T-helper 9 cell (primary cell): ENCODE measurements around the gene RETREG2.
"Not testable (repeated sequence)": the region's sequence is repeated elsewhere in the genome, so short reads cannot be mapped to it uniquely, and the experiment has no call there.

Experiments used
- DNase-seq: peaks from one replicate; pipeline ENCODE4 v3.0.0-alpha.2; 2020

RETREG2 gene

DNA sequence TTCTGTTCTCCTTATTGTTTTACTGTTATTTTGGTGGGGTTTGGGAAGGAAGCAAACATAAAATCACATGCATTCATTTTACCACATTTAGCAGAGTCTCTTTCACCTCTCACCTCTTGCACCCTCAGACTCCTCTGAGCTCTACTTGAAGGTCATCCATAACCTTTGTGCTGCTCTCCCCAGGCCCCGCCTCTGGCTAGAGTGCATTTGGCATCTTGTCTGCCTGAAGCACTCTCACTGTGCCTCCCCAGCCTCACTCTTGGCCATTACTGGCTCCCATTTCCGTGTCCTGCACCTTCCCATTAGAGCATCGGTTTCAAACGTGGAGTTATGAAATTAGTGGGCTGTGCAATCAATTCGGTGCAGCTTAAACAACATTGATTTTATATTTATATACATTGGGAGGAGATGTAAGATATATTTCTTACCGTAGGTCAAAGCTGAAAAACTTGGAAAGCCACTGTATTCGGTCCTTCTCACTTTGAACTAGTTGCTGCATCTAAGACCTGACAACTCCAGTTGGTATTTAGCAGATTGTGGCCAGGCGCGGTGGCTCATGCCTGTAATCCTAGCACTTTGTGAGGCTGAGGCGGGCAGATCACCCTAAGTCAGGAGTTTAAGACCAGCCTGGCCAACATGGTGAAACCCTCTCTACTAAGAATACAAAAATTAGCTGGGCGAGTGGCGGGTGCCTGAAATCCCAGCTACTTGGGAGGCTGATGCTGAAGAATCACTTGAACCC, 21.6 kb downstream of the RETREG2 start:
- no peak for DNase-seq

DNA sequence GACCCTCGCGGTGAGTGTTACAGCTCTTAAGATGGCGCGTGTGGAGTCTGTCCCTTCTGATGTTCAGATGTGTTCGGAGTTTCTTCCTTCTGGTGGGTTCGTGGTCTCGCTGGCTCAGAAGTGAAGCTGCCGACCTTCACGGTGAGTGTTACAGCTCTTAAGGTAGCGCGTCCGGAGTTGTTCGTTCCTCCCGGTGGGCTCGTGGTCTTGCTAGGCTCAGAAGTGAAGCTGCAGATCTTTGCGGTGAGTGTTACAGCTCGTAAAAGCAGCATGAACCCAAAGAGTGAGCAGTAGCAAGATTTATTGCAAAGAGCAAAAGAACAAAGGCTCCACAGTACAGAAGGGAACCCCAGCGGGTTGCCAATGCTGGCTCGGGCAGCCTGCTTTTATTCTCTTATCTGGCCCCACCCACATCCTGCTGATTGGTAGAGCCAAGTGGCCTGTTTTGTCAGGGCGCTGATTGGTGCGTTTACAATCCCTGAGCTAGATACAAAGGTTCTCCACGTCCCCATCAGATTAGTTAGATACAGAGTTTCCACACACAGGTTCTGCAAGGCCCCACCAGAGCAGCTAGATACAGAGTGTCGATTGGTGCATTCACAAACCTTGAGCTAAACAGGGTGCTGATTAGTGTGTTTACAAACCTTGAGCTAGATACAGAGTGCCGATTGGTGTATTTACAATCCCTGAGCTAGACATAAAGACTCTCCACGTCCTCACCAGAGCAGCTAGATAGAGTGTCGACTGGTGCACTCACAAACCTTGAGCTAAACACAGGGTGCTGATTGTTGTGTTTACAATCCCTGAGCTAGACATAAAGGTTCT, 22.6 kb downstream of the RETREG2 start:
- DNase-seq = not testable (repeated sequence)

DNA sequence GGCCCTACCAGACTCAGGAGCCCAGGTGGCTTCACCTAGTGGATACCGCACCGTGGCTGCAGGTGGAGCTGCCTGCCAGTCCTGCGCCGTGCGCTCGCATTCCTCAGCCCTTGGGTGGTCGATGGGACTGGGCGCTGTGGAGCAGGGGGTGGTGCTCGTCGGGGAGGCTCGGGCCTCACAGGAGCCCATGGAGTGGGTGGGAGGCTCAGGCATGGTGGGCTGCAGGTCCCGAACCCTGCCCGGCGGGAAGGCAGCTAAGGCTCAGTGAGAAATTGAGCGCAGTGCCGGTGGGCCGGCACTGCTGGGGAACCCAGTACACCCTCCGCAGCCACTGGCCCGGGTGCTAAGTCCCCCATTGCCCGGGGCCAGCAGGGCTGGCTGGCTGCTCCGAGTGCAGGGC, 23.3 kb downstream of the RETREG2 start:
- DNase-seq = not testable (repeated sequence)

DNA sequence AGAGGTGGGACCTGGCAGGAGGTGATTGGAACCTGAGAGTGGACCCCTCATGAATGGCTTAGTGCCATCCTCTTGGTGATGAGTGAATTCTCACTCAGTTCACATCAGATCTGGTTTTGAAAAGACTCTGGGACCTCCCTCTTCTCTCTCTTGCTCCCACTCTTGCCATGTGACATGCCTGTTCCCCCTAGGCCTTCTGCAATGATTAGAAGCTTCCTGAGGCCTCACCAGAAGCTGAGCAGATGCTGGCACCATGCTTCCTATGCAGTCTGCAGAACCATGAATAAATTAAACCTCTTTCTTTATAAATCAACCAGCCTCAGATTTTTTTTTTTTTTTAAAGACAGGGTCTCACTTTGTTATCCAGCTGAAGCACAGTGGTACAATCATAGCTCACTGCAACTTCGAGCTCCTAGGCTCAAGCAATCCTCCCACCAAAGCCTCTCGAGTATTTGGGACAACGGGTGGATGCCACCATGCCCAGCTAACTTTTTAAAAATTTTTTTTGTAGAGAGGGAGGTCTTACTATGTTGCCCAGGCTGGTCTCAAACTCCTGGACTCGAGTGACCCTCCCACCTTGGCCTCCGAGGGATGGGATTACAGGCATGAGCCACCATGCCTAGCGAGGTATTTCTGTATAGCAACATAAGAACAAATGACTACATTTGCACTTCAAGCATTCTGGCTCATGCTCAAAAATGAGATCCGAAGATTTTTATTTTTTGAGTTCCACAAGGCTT, 26.5 kb downstream of the RETREG2 start:
- DNase-seq = no peak

DNA sequence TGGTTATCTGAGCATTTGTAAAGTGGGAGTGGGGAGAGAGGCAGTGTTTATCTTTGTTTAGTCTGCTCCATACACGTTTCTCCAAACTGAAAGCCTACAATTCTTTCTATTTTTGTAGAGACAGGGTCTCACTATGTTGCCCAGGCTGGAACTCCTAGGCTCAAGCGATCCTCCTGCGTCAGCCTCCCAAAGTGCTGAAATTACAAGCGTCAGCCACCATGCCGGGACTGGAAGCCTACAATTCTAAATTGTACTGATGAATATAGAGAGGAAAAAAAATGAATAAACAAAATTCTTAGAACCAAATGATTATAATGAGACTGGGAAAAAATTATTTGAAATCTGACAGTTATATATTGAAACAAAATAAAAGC, 27.1 kb downstream of the RETREG2 start:
- no peak for DNase-seq

DNA sequence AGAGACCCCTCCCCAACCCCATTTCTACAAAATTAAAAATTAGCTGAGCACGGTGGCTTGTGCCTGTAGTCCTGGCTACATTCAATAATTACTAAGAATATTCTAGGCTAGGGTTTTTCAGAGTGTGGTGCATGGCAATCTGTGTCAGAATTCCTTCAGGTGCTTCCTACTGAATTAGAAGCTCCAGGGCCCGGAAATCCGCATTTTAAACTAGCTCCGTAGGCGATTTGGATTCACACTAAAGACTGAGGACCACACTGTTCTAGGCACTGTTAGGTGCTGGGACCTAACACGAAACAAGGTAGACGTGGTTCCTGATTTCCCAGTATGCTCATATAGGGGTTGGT, 27.9 kb downstream of the RETREG2 start:
- no peak for DNase-seq

DNA sequence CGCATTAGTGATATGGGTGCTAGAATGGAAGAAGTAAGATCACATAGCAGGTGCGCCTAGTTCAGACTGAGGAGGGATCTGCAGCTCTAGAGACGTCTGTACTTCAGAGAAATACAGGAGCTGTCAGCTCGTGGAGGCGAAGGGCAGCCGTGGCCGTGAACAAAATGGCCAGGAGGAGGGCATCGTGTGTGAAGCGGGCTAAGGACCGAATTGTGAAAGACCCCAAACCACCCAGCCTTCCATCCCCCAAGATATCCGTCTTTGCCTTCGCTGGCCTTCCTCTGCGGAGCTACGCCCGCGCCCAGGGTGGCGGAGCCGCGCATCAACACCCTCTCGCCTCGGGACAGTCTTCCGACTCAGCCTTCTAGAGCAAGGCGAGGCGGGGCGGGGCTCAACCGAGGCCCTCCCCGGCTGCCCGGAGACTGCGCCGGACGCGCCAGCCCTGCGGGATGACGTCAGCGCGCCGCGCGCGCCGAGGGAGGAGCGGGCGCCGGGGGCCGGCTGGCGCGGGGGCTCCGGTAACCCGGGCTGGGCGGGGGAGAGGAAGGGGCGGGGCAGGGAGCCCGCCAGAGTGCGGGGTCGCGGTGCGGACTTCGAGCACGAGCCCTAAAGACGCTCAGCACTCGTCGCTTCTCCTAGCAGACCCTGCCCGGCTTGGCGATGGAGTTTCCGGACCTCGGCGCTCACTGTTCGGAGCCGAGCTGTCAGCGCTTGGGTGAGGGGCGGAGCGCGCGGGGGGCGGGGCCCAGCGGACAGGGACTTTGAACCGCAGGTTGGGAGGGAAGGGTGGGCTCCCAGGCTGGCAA, 28.5 kb downstream of the RETREG2 start, which contains the start of gene ZFAND2B:
ZFAND2B (plus strand) TSS at position 455 of the 806 bp plus-strand sequence; CDS start at position 661, 206 bp downstream.
- peak; percentile 94 for DNase-seq

DNA sequence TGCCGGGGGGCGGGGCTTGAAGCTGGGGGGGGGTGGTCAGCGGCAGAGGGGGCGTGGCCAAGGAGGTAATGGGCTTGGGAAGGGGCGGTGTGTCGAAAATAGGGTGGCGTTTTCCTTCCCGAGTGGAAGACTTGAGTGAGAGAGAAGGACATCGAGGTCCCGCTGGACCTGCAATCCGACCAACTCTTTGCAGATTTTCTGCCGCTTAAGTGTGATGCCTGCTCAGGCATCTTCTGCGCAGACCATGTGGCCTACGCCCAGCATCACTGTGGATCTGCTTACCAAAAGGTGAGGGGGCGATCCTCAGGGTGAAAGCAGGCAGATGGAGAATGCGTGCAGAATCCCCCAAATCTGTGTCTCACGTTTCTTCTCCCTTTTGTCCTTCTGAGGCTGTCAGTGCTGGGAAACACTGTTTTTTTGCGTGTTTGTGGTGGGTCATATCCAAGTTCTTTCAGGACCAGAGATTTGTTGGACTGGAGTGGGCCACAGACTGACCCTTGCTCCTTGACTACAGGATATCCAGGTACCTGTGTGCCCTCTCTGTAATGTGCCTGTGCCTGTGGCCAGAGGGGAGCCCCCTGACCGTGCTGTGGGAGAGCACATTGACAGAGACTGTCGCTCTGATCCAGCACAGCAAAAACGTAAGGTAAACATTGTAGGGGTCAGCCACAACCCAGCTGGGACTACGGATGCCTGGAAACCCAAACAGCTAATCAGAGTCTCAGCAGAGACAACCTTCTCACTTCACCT, 29.2 kb downstream of the RETREG2 start:
- DNase-seq = no peak

DNA sequence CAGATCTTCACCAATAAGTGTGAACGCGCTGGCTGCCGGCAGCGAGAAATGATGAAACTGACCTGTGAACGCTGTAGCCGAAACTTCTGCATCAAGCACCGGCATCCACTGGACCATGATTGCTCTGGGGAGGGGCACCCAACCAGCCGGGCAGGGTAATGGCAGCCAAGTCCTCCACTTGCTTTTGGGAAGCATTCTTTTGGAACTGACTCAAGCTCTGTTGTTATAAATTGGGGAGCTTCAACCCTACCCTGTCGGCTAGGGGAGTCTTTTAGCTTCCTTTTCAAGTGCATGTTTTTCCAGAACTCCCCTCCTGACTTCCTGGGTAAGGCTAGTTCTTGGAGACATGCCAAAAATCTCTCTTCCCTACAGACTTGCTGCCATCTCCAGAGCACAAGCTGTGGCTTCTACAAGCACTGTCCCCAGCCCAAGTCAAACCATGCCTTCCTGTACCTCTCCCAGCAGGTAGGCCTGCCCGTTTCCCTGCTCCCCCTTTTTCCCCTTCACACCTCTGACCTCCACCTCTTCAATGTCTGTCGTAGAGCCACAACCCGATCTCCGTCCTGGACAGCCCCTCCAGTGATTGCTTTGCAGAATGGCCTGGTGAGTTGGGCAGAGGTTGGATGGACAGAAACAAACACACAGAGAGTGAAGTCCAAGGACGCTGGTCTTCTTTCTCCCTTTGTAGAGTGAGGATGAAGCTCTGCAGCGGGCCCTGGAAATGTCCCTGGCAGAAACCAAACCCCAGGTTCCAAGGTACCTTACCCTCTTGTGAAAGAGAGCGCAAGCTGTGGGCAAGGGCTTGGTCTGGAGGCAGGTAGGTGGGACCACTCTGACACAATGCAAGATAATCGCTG, 30.0 kb downstream of the RETREG2 start:
- DNase-seq = no peak

DNA sequence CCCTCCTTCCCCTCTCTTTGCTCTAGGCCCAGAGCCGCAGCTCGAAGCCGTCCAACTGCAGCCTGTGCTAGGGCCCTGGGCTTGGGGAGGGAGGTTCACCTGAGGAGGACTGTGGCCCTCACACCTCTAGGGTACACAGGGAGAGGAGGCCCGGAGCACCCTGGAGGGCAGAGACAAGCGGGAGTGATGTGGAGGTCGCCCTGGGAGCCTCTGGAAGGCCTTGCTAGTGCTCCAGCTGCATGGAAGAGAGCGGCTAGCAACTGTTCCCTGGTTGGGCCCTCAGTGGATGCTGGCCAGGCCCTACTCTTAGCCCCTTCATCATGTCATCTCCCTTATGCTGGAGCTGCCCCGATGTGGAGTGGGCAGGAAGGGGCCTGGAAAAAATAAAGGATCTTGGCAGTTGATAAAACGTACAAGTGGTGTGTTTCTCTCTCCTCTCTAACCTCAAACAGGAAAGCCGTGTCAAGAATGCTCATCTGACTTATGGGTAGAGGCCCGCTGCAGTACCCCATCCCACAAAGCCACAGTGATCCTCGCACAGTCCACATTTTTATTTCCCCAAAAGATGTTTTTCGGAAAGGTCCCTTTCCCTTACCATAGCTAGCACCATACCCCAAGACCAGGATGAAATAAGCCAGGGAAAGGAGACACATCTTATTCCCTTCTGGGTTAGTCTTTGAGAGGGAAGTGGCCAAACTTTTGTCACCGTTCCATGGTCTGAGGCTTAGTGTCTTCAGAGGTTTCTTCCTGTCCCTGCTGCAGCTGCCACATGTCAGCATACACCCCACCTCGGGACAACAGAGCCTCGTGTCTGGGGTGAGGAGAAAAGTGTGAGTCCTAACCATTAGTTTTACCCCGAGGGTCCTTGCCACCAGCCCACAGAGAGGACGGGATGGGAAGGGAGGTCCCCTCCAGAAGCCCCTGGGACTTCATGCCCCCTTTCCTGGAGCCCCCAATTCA, 31.4 kb downstream of the RETREG2 start:
- DNase-seq = no peak

DNA sequence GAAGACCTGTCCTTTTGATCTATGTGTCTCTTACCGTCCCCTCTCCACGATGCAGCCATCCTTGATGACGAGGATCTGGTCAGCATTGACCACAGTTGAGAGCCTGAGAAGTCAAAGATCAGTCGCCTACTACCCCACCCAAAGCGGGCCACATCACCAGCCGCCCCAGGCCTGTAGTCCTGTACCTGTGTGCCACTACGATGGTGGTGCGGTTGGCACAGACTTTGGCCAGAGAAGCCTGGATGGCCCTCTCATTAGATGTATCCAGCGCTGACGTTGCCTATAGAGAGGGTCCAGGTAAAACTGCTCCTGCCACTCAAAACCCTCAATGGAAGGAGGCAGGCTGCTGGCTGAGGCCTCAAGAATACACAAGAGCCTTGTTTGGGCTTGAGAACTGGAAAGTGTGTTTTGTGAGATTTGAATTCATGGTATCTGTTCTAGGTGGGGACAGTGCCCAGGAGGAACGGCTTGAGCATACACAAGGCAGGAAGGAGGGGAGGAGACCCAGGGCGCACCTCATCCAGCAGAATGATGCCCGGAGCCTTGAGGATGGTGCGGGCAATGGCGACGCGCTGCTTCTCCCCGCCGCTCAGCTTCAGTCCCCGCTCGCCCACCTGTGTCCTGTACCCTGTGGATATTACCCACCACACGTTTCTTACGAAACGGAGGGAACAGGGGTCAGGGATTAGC, 32.3 kb downstream of the RETREG2 start:
- no peak for DNase-seq

DNA sequence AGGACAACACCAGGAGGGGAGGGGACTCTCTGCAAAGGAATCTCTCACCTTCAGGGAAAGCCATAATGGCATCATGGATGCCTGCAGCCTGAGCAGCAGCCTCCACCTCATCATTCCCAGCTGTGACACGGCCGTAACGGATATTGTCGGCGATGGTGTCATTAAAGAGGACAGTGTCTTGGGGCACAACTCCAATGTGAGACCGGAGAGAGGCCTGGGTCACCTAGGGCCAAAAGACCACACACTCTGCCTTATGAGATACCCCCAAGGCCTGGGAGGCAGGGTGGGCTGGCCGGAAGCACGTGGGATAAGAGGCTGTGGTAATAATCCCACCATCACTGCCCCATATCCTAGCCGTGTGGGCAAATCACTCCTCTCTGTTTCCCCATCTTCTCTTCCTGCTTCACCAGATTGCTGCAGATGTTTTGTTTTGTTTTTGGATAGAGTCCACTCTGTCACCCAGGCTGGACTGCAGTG, 32.8 kb downstream of the RETREG2 start:
- DNase-seq = no peak

DNA sequence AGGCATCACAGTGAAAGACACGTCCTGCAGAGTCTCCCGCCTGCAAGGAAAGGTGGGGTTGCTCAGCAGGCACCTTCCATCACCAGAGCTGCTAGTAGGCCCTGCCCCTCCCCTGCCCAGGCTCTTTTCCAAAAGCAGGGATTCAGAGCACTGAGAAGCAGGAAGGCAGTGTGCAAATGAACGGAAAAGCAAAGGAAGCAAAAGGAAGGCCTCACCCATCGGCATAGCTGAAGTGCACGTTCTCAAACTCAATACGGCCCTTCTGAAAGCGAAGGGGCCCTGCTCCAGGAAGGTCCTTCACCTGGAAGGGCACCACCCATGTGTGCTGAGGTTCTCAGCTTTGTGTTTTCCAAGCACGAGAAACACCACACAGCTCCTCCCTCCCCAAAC, 34.9 kb downstream of the RETREG2 start:
- no peak for DNase-seq

DNA sequence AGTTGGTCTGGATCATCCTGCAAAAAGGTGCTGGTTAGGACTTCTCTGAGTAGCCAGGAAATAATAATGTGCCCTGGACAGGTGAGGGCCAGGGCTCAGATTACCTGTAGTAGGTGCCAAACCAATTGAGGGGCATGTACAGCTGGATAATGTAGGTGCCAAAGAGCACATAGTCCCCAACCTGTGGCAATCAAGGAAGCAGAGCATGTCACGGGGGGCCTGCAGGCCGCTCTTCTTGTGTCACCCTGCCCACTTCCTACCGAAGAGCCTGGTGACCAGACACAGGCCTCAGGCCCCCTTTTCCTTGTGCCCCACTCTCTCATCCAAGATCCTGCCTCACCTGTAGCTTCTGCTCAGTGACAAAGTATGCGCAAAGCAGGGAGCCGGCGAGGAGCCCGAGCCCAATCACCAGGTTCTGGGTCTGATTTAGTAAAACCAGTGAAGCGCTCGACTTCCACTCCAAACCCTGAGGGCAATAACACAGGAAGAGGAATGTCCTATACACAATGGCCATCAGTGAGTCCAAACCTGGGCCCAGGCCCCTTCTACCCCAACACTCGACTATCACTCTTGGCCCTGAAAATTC, 35.5 kb downstream of the RETREG2 start:
- no peak for DNase-seq

DNA sequence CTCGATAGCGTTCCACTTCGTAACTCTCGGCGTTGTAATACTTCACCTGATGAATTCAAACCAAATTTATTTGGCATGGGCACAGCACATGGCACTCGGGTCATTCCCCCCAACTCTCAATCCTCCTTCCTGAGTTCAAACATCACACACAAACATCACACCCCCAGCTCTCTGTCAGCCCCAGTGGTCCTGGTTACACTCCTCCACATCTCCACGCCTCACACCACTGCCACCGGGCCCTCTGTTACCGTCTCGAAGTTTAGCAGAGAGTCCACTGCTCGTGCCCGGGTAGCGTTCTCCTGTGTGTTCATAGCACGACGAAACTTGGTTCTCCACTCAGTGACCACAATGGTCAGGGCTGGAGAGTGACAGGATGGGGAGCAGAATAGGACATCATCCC, 36.1 kb downstream of the RETREG2 start:
- no peak for DNase-seq

DNA sequence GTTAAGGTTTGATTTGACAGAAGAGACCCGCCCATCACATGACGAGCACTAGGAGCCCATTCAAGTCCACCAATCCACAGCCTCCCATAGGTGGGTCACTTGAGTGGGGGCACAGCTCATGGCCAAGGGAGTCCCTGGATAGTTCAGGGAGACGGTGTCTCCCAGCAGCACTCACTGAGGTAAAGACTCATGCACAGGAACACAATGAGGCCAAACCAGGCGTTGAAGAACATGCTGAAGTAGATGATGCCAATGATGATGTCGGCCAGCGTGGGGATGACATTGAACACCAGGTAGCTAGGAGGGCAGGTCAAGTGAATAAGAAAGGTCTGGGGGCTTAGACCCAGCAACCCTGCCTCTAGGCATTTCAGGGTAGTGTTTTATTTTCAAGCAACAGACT, 36.7 kb downstream of the RETREG2 start:
- no peak for DNase-seq

DNA sequence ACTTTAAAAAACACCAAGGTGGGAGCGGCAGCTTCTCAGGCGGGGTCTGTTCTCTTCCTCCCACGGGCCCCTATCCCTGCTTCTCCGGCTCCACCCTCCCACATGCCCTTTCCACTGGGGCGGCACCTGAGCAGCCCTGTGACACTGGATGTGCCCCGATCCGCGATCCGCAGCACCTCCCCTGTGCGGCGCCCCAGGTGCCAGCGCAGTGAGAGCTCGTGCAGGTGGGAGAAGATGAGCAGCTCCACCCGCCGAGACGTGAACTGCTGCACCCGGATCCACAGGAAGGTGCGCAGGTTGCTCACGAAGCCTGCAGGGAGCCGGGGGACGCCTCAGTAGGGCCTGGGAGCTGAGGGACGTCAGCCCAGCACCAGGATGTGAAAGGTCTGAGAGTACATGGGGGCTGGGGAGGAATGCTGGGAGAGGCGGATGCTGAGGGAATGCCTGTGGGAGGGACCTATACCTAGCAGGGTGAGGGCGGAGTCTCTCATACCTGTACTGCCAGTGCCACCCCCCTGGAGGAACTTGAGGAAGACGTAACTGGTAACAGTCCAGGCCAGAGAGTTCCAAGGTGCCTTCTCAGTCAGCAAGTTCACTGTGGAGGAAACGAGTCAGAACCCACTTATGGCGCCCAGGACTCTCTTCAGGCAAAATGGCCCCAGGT, 37.9 kb downstream of the RETREG2 start:
- DNase-seq = no peak

DNA sequence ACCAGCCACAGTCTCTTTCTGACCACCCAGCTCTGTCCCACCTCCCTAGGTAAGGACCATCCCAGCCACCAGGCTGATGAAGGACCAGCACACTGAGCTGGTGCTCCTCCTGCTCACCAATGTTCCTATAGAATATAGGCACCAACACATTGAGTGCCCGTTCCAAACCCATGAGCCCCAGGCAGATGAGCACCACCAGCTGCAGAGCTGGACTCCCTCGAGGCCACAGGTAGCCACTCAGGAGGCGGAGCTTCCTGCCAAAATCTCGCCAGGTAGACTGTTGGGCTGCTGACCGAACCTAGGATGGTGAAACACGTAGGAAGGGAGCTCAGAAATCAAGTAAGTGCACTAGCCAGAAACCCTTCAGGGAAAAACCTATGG, 38.5 kb downstream of the RETREG2 start:
- no peak for DNase-seq
